Aortic smooth muscle cell (primary cell): ENCODE results near the gene CUL1. TPM values are rescaled to one million over a fixed set of nuclear protein-coding genes. Genes with fewer than 3 reads are reported as not detected.

Experiments used
- total RNA-seq: library from RNA; depleted of rRNA; stranded (reverse); fragments of >200 nt; gene quantifications from 2 replicates; pipeline ENCODE4 v1.2.3, GENCODE V29; 2014

Gene CUL1
- total RNA-seq = 43.3 and 45.6 TPM in 2 replicates

GRCh38 chr7:148698397-148699023, at the start of gene CUL1:
CUL1 (plus strand) TSS chr7:148698903; CDS start chr7:148730123, 31,220 bp downstream.

Other genes with a start within 250 kb of the CUL1 start
- gene C7orf33, start 108.1 kb upstream of the CUL1 start, total RNA-seq = not detected in 2 replicates
- gene EZH2, start 185.4 kb downstream of the CUL1 start, total RNA-seq = 7.5 and 14.1 TPM in 2 replicates